Spleen (tissue), 7 donors: ENCODE results near the gene MRPL16.

ENCODE experiments used
- CTCF ChIP-seq, 11 experiments: fragments of 200-600 bp in 7 of 11; fragments of 450-650 bp in 4 of 11; sonication (generic) in 4 of 11; IDR thresholded peaks in 8 of 11; conservative IDR thresholded peaks in 3 of 11; 1 replicate in 7 of 11; 2 replicates in 4 of 11; pipeline versions ENCODE4 v1.4.0 to v1.8.0; 2016 to 2021; ENCODE audit warnings: antibody characterized with exemption in 11 of 11, inconsistent platforms in 4 of 11, mild to moderate bottlenecking in 1 of 11
- POLR2A ChIP-seq, 3 donors: fragments of 450-650 bp; IDR thresholded peaks; one replicate each; pipeline ENCODE4 v1.5.1; 2017; ENCODE audit warnings: antibody characterized with exemption in 3 of 3, mild to moderate bottlenecking in 1 of 3
- donor health status: DM: no; HTN: no; CAD: no; lungs with moderate emphysema.
- donor health status: DM: no; HTN: no; CAD: no.
- donor health status: DM: no; HTN: no; CAD: no.

DNA sequence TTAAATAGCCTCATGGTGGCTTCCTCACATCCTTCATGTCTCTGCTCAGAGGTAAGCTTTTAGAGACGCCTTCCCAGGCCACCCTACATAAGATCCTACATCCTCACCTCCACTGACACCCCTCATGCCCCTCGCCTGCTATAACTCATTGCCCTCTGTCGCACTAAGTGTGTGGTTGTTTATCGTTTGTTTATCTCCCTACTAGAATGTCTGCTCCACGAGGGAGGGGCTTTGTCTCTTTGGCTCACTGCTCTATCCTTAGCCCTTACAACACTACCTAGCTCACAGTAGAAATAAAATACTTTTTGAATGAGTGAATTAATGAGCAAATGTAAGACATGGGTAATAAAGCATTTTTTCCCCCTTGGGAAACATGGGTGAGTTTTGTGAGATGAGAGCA lies 36.0 kb upstream of the MRPL16 start:
- TF ChIP-seq CTCF (IDR thresholded peaks at IDR 0.05 in 8 of 11, conservative IDR thresholded peaks at IDR 0.05 in 3 of 11) (no peak), POLR2A (IDR thresholded peaks at IDR 0.05) (no peak)
